Fibroblast of lung (primary cell): ENCODE measurements around the gene BLCAP. TPM values are rescaled to one million over a fixed set of nuclear protein-coding genes. Genes with fewer than 3 reads are reported as not detected.

ENCODE experiments used
- DNase-seq, 2 donors: peaks; one replicate each; pipeline versions ENCODE4 v3.0.0 to v3.0.0-alpha.2; 2010; ENCODE audit warnings: low read depth in 2 of 2
- H2AFZ ChIP-seq: 2 replicates; pipeline ENCODE4 v1.5.1; 2012; ENCODE audit warnings: low read length, control low read depth, inconsistent platforms
- H3K27ac ChIP-seq: 2 replicates; pipeline ENCODE4 v1.5.1; 2011; ENCODE audit warnings: low read length, control low read depth; ENCODE audit not compliant: insufficient read depth
- H3K27me3 ChIP-seq: 2 replicates; pipeline ENCODE4 v1.5.1; 2011; ENCODE audit warnings: mild to moderate bottlenecking, low read length; ENCODE audit not compliant: control insufficient read depth, insufficient read depth
- H3K36me3 ChIP-seq: 2 replicates; pipeline ENCODE4 v1.5.1; 2011; ENCODE audit warnings: low read length; ENCODE audit not compliant: control insufficient read depth, insufficient read depth
- H3K4me1 ChIP-seq: 2 replicates; pipeline ENCODE4 v1.5.1; 2011; ENCODE audit warnings: low read length; ENCODE audit not compliant: control insufficient read depth, insufficient read depth; ENCODE audit errors: extremely low read depth
- H3K4me2 ChIP-seq: 2 replicates; pipeline ENCODE4 v1.5.1; 2011; ENCODE audit warnings: low read length, control low read depth; ENCODE audit not compliant: insufficient read depth; ENCODE audit errors: extremely low read depth
- H3K4me3 ChIP-seq, 4 experiments: fragments of 200-600 bp in 1 of 4; sonication (generic) in 1 of 4; replicated peaks in 1 of 4; 2 replicates each; pipeline ENCODE4 v1.5.1; 2011 to 2016; ENCODE audit warnings: low read length in 4 of 4, low read depth in 3 of 4, mild to moderate bottlenecking in 3 of 4, control low read depth in 2 of 4, inconsistent platforms in 1 of 4, mixed read lengths in 1 of 4; ENCODE audit not compliant: insufficient read depth in 1 of 4; ENCODE audit errors: control extremely low read depth in 1 of 4
- H3K79me2 ChIP-seq: 2 replicates; pipeline ENCODE4 v1.5.1; 2012; ENCODE audit warnings: mild to moderate bottlenecking, low read length, inconsistent platforms; ENCODE audit not compliant: control insufficient read depth, insufficient read depth
- H3K9ac ChIP-seq: 2 replicates; pipeline ENCODE4 v1.5.1; 2011; ENCODE audit warnings: mild to moderate bottlenecking, low read length, control low read depth; ENCODE audit not compliant: insufficient read depth
- H3K9me3 ChIP-seq: 2 replicates; pipeline ENCODE4 v1.5.1; 2012; ENCODE audit warnings: low read depth, low read length; ENCODE audit not compliant: control insufficient read depth, insufficient read depth
- H4K20me1 ChIP-seq: 2 replicates; pipeline ENCODE4 v1.5.1; 2011; ENCODE audit warnings: low read length; ENCODE audit not compliant: control insufficient read depth, insufficient read depth; ENCODE audit errors: extremely low read depth
- EZH2 ChIP-seq: IDR thresholded peaks from 2 replicates; pipeline ENCODE4 v1.5.1; 2012; ENCODE audit warnings: low read length, control low read depth, mild to moderate bottlenecking; ENCODE audit errors: missing control alignments
- polyA plus RNA-seq, 2 donors: library from polyadenylated mRNA; depleted of rRNA in 1 of 2; stranded (reverse) in 1 of 2; unstranded in 1 of 2; fragments of >200 nt; gene quantifications; 2 replicates each; pipeline ENCODE4 v1.2.1, GENCODE V29; 2011 to 2012; ENCODE audit warnings: missing spikeins in 1 of 2
- total RNA-seq: library from RNA; depleted of rRNA; stranded (reverse); fragments of >200 nt; gene quantifications from 2 replicates; pipeline ENCODE4 v1.2.1, GENCODE V29; 2014
- TF ChIP-seq, protein P1 (sequence below), 2 donors: IDR thresholded peaks in 1 of 2; conservative IDR thresholded peaks in 1 of 2; 1 replicate in 1 of 2; 2 replicates in 1 of 2; pipeline ENCODE4 v1.5.1; 2011 to 2012; ENCODE audit warnings: low read length in 2 of 2, control low read depth in 1 of 2, inconsistent platforms in 1 of 2, low read depth in 1 of 2, mild to moderate bottlenecking in 1 of 2

Gene BLCAP
- total and polyA plus RNA-seq, 2 donors (not counting 1 experiment from before 2014, with no cell fraction given) = 31.0 to 83.1 TPM

DNA sequence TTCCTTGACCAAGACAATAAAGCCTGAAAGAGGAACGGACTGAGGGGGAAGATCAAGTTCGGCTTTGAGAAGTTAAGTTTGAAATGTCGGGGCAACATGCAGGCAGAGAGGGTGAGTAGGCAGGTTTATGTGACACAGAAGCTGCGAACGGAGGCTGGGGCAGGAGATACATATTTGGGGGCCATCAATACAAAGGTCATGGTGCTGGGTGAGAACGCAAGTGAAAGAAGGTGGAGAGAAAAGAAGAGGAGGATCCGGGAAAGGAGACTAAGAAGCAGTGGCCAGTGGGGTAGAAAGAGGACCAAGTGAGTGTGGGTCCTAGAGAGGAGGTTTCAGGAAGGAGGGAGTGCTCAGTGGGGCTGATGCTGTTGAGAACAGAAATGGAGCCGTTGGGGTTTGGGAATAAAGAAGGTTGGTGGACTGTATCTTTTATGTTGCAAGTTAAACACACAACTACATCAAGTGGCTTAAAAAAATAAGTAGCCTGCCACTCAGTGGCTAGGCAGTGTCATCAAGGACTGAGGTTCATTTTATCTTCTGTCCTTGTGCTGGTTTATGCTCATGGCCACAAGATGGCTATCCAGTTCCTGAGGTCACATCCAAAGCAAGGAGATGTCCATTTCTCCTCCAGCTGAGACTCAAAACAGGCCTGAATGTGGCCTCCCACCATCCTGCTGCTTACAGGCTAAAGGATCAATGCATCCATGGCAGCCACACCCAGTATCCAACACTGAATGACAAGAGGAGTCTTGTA lies 1.7 kb upstream of the BLCAP start:
- no peak overlapping the region for H3K27ac ChIP-seq
- H3K4me1 ChIP-seq = peaks cover 10% of the 10 kb centered on the region
- no peak for TF ChIP-seq EZH2
- TF ChIP-seq, protein P1, sequence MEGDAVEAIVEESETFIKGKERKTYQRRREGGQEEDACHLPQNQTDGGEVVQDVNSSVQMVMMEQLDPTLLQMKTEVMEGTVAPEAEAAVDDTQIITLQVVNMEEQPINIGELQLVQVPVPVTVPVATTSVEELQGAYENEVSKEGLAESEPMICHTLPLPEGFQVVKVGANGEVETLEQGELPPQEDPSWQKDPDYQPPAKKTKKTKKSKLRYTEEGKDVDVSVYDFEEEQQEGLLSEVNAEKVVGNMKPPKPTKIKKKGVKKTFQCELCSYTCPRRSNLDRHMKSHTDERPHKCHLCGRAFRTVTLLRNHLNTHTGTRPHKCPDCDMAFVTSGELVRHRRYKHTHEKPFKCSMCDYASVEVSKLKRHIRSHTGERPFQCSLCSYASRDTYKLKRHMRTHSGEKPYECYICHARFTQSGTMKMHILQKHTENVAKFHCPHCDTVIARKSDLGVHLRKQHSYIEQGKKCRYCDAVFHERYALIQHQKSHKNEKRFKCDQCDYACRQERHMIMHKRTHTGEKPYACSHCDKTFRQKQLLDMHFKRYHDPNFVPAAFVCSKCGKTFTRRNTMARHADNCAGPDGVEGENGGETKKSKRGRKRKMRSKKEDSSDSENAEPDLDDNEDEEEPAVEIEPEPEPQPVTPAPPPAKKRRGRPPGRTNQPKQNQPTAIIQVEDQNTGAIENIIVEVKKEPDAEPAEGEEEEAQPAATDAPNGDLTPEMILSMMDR (conservative IDR thresholded peaks at IDR 0.05 in 1 of 2, IDR thresholded peaks at IDR 0.05 in 1 of 2; ENCODE audit: low read depth in 1 of 2, low read length in 2 of 2) = no peak
- no peak overlapping the region for H3K4me3 ChIP-seq
- no peak for DNase-seq
- H3K27me3 ChIP-seq = no peaks in the 10 kb centered on the region
- H3K9me3 ChIP-seq = no peaks in the 10 kb centered on the region
- peaks cover 33% of the 10 kb centered on the region for H3K79me2 ChIP-seq
- no peak overlapping the region for H3K9ac ChIP-seq
- H3K4me2 ChIP-seq = no peak overlapping the region
- no peak overlapping the region for H2AFZ ChIP-seq
- no peaks in the 10 kb centered on the region for H3K36me3 ChIP-seq
- H4K20me1 ChIP-seq = peaks cover 2% of the 10 kb centered on the region

DNA sequence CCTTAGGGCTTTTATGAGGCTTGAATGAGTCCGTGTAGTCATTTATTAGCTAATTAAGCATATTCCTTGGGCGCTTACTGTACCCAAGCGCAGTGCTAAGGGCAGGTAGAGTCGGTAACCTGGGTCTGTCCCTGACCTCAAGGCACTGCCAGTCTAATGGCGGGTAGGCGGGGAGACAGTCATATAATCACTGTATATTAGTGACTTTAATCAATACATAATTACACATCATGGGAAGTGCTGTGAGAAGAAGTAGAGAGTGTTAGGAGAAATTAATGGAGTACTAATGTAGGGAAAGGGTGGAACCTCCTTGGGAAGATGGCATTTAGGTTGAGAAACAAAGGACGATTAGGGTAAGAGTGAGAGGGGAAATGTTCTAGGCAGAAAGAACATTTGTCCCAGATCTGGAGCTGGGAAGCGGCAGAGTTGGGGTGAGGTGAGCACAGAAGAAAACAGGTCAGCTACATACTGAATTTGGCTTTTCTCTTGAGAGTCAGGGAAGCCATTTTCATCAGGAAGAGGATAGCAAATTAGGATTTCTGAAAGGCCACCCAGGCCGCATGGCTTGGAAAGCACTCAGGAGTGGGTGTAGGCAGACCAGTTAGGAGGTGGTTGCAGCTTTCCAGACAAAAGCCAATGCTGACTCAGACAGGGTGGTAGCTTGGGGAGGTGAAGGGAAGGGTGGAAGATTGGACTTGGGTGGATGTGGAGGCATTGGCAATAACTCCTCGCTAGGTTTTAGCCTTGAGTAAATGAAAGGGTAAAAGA lies 954 bp upstream of the BLCAP start:
- TF ChIP-seq, protein P1 (conservative IDR thresholded peaks at IDR 0.05 in 1 of 2, IDR thresholded peaks at IDR 0.05 in 1 of 2; ENCODE audit: low read depth in 1 of 2, low read length in 2 of 2) = no peak
- peaks cover 2% of the 10 kb centered on the region for H4K20me1 ChIP-seq

DNA sequence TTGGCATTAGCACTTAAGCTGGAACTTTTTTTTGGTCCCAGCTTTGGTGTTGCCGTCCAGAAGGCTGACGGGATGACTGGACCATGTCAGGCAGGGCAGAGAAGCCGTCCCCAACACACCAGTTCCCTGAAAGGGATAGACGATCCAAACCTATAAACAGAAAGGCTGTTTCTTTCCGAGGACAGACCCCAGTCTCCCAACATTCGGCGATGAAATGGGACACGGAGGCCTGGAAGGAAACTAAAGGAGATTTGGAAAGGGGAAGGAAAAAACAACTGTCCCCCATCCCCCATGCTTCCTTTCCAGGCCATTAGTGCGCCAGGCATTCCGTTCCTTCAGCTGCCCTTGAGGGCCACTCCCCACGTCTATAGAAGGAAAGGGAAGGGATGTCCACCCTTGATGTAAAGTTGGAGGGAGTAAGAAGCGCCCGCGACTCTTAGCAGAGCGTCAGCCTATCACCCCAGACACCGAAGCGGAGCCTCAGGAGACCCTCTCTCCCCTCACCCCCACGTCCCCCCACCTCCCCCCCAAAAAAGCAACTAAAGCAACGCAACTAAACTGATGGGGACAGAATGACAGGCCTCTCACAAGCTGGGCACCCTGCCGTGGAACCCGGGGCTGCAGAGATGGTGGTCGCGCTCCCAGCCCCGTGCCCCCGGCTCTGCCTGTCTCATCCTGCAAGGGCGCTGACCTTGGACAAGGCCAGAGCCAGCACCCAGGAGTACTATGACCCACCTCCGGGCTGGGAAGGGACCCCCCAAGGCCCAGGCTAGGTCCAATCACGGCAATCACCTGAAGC lies 638 bp downstream of the BLCAP start:
- Histone ChIP-seq H4K20me1 (peaks cover 2% of the 10 kb centered on the region), H3K4me1 (peaks cover 10% of the 10 kb centered on the region), H3K36me3 (no peaks in the 10 kb centered on the region), H3K79me2 (peaks cover 51% of the 10 kb centered on the region), H3K27ac (peak overlapping the region; percentile 94), H3K9ac (peak overlapping the region; percentile 92), H3K4me3 (peak overlapping the region; percentile 70 to 99 (median 84)), H3K4me2 (peak overlapping the region; percentile 99), H3K9me3 (no peaks in the 10 kb centered on the region), H3K27me3 (no peaks in the 10 kb centered on the region), H2AFZ (peak overlapping the region; percentile 29)
- peak; percentile 30 to 36 for DNase-seq
- no peak for TF ChIP-seq EZH2
- TF ChIP-seq, protein P1 (conservative IDR thresholded peaks at IDR 0.05 in 1 of 2, IDR thresholded peaks at IDR 0.05 in 1 of 2; ENCODE audit: low read depth in 1 of 2, low read length in 2 of 2) = no peak

More for the DNA sequence above, 954 bp upstream of the BLCAP start:
- Histone ChIP-seq H3K4me1 (peaks cover 10% of the 10 kb centered on the region), H3K79me2 (peaks cover 40% of the 10 kb centered on the region), H3K36me3 (no peaks in the 10 kb centered on the region), H3K4me3 (peak overlapping the region; percentile 70 to 99 (median 84)), H3K27me3 (no peaks in the 10 kb centered on the region), H3K9ac (peak overlapping the region; percentile 92), H3K4me2 (peak overlapping the region; percentile 70), H2AFZ (no peak overlapping the region), H3K27ac (peak overlapping the region; percentile 94), H3K9me3 (no peaks in the 10 kb centered on the region)
- DNase-seq = peak in 1 of 2 donors; percentile 41
